T-helper 2 cell treated with Interferon-gamma antibody and Interleukin-4, amounts not matched to agents 100 ng/mL and 5 ng/mL, for 36 hours (primary cell): ENCODE results near the gene NT5DC1. TPM values are rescaled to one million over a fixed set of nuclear protein-coding genes. Genes with fewer than 3 reads are reported as not detected.

Experiments used
- intact Hi-C: fragments of 100-400 bp; cut with micrococcal nuclease; formaldehyde crosslinking; loops from one replicate; pipeline ENCODE4 v1.15.1; 2023
- total RNA-seq: library from RNA; stranded (reverse); gene quantifications from 2 replicates; pipeline ENCODE4 v1.2.3, GENCODE V29; 2022

Gene NT5DC1
- 47.9 TPM in 2 replicates for total RNA-seq

DNA sequence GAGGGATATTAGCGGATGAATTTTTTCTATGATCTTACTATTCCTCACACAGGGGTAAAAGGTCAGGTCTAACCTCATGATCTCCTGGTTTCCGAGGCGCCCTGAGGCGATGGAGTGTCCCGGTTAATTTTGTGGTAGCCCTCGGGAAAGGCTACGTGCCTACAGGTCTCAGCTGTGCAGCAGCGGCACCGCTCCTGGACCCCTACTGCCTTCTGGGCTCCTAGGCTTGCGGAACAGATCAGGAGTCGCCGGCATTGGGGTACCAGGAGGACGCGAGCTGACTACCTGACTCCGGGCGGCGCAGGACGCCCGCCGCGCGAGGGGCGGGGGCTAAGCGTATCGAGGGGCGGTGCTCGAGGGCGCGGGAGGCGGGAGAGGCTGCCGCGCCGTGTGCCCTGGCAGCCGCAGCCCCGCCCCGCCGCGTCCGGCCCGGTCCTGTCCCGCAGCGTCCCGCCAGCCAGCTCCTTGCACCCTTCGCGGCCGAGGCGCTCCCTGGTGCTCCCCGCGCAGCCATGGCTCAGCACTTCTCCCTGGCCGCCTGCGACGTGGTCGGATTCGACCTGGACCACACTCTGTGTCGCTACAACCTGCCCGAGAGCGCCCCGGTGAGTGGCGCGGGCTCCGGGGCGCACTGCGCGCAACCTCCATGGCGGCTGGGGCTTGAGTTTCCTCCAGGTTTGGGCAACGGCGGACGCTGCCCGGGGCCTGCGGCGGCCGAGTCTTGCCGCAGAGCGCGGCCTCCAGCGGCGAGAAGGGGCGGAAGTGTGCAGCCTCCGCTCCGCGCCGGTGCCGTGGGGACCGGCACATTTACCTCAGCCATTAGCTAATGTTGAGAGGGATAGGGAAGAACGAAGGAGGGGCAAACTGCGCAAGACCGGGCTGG lies at the start of gene NT5DC1:
Gene NT5DC1 (plus strand): TSS at position 435 of the 883 bp plus-strand sequence. CDS start 78 bp downstream, at position 513.
- intact Hi-C loops: loop anchor here (1.0 to 10.0 kb wide), 8 partner anchors 10 to 1574 kb away; partner anchors contain the start of genes GOPC, KPNA5, NUS1 and RWDD1

DNA sequence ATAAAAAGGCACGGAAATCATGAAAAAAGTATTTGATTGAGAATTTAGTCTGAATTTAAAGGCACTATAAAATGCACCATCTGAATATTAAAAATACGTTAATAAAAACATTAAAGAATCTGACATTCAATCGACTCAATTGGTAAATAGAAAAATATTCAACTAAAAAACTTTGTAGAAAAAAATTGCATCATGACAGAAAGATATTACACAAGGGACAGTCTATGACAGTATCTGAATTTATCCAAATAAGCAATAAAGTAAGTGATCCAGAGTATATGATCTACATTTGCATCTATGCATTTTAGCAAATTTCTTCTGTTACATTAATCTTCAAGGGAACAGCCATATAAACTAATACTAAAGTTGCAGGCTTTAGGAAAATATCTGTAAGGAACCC lies 49.4 kb upstream of the NT5DC1 start:
- intact Hi-C loops: no loop called here

GRCh38 chr6:116055513-116055912 lies 45.1 kb upstream of the NT5DC1 start:
- intact Hi-C loops: no loop called here

- intact Hi-C loops: no loop called here
These were observed 42.9 kb upstream of the NT5DC1 start for GRCh38 chr6:116057766-116058165.

- intact Hi-C loops: no loop called here
These were observed 40.7 kb upstream of the NT5DC1 start for GRCh38 chr6:116059713-116060571.

DNA sequence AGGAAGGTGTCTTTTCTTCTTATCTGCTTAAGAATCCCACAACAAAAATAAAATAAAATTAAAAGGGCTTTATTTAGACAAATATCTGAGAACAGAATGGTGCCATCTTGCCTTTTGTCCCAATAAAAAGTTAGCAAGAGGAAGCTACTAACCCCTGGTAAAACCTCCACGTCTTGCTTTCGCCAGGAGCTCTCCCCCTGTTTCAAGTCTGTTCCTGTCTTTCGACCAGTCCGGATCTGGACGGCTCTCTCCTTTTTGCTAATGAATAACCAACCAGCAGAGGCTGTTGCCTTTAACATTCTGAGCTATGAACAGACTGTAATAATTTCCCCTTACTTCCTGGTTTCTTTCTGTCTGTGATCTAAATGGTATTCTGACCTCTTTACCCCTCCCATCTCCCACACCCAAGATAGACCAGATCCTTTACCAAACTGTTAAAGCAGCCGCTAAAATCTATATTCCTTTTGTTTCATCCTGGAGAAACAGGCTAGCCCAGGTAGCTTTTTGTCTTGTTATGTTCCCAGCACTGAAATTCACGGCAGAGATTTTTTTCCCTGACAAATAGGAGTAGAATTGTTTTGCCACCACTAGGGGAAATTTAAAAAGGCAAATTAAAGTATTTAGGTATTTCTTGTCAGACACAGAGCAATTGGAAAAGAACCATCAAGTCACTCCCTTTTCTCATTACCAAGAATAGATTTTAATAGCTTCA lies 39.9 kb upstream of the NT5DC1 start, which contains the start of gene FRK:
Gene FRK (minus strand): TSS at position 320 of the 712 bp plus-strand sequence. CDS start 580 bp downstream, outside the sequence.
- intact Hi-C loops: no loop called here

- intact Hi-C loops: no loop called here
These were observed 38.2 kb upstream of the NT5DC1 start for GRCh38 chr6:116062496-116062895.

GRCh38 chr6:116064666-116065065 lies 36.0 kb upstream of the NT5DC1 start:
- intact Hi-C loops: no loop called here

DNA sequence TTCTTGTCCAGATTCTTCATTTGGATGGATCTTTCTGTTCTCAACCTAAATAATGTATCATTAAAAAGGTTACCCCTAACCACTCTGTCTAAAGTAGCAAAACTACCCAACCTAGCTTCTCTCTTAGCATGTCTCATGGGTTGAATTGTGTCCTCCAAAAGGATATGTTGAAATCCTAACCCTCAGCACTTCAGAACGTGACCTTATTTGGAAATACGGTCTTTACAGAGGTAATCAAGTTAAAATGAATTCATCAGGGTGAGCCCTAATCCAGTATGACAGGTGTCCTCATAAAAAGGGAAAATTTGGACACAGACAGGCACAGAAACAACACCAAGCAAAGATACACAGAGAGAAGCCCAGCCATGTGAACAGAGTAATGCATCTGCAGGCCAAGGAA lies 33.9 kb upstream of the NT5DC1 start:
- intact Hi-C loops: no loop called here

- intact Hi-C loops: no loop called here
These were observed 30.6 kb upstream of the NT5DC1 start for GRCh38 chr6:116070101-116070500.

DNA sequence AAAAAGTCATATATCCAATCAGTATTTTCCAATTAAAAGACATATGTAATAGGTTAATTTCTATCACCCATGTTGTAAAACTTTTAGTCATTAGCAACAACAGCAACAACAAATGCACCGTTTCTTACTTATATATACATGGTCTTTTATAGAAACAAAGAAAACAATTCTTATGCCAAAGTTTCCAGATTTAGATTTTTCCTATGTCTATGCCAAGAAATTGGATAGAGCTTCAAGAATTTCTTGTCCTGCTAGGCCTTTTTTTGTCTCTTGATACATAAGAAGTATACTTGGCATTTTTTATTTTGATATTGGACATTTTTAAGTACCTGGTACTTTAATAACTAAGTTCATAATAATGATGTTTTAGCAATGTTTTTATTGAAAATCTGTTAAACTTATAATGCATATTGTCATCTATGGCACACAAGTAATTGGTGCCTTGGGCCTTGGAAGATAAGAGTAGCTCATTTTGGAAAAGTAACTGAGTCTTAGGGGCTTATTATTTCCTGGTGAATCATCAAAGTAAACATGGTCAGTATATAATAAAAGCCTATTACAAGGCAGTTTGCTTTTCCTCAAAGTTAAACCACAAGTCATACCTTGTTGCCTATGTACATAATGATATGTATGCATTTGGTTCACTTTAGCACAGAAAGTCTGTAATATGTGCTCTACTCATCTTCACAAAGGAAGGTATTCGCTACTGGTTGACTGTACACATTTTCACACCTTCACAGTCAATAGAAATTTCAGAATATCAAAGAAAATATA lies 29.9 kb upstream of the NT5DC1 start:
- intact Hi-C loops: no loop called here

GRCh38 chr6:116072368-116072767 lies 28.3 kb upstream of the NT5DC1 start:
- intact Hi-C loops: no loop called here

GRCh38 chr6:116073765-116074440 lies 26.8 kb upstream of the NT5DC1 start:
- intact Hi-C loops: no loop called here

DNA sequence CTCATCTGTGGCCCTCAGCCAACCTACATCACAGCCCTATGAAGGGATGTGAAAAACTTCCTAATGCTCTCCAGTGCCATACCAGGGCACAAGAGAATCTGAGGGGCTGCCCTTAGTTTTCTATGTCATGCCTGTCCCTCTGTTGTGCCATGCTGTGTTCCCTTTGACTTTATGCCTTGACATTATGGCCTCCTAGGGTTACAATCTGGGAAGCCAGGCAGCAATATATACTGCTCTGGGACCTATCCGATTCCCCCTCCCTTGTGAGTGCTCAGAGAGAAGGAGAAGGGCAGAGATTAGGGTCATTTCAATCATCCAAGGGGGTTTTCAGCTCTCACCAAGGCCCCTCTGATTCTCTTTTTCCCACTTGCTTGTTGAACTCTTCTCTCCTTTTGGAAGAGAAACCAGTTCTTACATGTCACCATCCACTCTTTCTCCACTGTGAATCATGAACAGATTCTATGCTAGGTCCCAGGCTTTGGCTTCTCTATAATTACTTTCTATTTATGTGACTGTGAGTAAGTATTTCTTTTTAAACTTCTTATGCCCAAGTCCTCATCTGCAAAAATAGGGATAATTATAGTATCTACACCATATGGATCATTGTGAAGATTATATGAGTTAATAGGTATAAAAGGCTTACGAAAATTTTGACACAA lies 25.8 kb upstream of the NT5DC1 start:
- intact Hi-C loops: no loop called here

DNA sequence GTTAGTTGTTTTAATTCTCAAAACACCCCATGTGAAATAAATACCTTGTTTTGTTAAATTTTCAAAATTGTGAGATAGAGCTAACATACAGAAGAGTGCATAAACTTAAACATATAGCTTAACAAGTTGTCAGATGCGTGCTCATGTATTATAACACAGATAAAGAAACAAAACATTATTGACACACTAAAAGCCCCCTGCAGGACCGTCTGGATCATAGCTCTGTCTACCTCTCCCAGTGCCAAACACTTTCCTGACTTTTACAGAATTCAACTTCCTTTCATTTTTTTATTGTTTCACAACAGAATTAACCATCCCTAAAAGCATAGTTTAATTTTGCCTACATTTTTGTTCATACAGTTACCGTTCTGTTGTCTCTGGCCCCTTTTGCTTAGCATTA lies 22.1 kb upstream of the NT5DC1 start:
- intact Hi-C loops: no loop called here

GRCh38 chr6:116078945-116079344 lies 21.7 kb upstream of the NT5DC1 start:
- intact Hi-C loops: no loop called here

DNA sequence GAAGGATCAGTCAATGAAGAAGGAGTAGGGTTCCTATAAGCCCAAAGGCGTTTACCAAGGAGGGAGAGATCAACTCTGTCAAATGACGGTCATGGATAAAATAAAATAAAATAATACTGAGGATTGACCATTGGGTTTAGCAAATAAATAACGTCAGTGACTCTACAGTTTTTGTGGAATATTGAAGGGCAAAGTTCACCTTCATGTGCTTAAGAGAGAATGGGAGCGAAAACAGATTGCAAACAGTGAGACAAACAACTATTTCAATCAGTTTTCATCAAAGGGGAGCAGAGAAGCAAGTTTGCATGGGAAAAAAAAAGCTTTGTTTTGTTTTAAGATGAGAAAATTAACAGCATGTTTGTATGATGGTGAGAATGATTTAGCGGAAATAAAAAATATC lies 17.6 kb upstream of the NT5DC1 start:
- intact Hi-C loops: no loop called here

- intact Hi-C loops: no loop called here
These were observed 16.4 kb upstream of the NT5DC1 start for GRCh38 chr6:116084284-116084683.

GRCh38 chr6:116087437-116088027 lies 13.1 kb upstream of the NT5DC1 start:
- intact Hi-C loops: no loop called here
